ENCODE results near the gene SUSD4. TPM values are rescaled to one million over a fixed set of nuclear protein-coding genes. Genes with fewer than 3 reads are reported as not detected.

The SUSD4 gene
- total and polyA plus RNA-seq, 2 of the 4 experiments (the other 2 are of a cell fraction): 1.8 to 2.7 TPM

- TF ChIP-seq FOS (IDR thresholded peaks at IDR 0.05; ENCODE audit: low read depth, low read length): no peak
- no peak for TF ChIP-seq BHLHE40 (IDR thresholded peaks at IDR 0.05; ENCODE audit: low read depth, low read length)
- TF ChIP-seq MAFK (IDR thresholded peaks at IDR 0.05; ENCODE audit: low read depth, low read length): no peak
- no peak for TF ChIP-seq NFE2L2 (IDR thresholded peaks at IDR 0.05; ENCODE audit: low read depth, low read length)
- TF ChIP-seq RAD21 (IDR thresholded peaks at IDR 0.05; ENCODE audit: low read length): no peak
- Histone ChIP-seq H3K79me1 (ENCODE audit: low read depth in 1 of 2, low read length in 2 of 2) (no peaks in the 10 kb centered on the region), H3K27me3 (ENCODE audit: control insufficient read depth, insufficient read depth, low read length) (peaks cover 16% of the 10 kb centered on the region), H3K9me1 (ENCODE audit: insufficient read depth, low read length) (no peaks in the 10 kb centered on the region), H3K4me1 (ENCODE audit: control insufficient read depth, insufficient read depth, low read length) (no peaks in the 10 kb centered on the region), H2BK5ac (ENCODE audit: low read depth, low read length, poor library complexity, severe bottlenecking) (no peak overlapping the region), H3K4ac (ENCODE audit: low read depth, low read length) (no peak overlapping the region), H2BK15ac (ENCODE audit: low read depth, low read length) (no peak overlapping the region), H3K23ac (ENCODE audit: low read depth, low read length) (no peak overlapping the region), H4K5ac (ENCODE audit: low read depth, low read length) (no peak overlapping the region), H3K27ac (ENCODE audit: insufficient read depth, low read length) (no peak overlapping the region), H3K18ac (ENCODE audit: low read depth, low read length) (no peak overlapping the region), H4K91ac (ENCODE audit: insufficient read depth, low read depth, low read length) (no peak overlapping the region), H2BK120ac (ENCODE audit: low read depth, low read length) (no peak overlapping the region), H4K20me1 (ENCODE audit: insufficient read depth, low read length) (no peaks in the 10 kb centered on the region), H2AFZ (replicated peaks; ENCODE audit: low read length, poor library complexity) (no peak overlapping the region), H3K56ac (ENCODE audit: extremely low read depth, insufficient read depth, low read length) (no peak overlapping the region), H2AK9ac (replicated peaks; ENCODE audit: low read depth, low read length, poor library complexity) (no peak overlapping the region), H3K9ac (ENCODE audit: low read depth, low read length) (no peak overlapping the region), H3K36me3 (ENCODE audit: control insufficient read depth, insufficient read depth, low read length) (no peaks in the 10 kb centered on the region), H3K4me2 (ENCODE audit: low read depth, low read length) (no peak overlapping the region), H2AK5ac (ENCODE audit: low read depth, low read length) (no peak overlapping the region), H4K8ac (ENCODE audit: low read depth in 2 of 2, low read length in 2 of 2) (no peak overlapping the region), H2BK20ac (ENCODE audit: low read depth, low read length) (no peak overlapping the region), H3K14ac (replicated peaks; ENCODE audit: low read depth, low read length) (no peak overlapping the region), H3K9me3 (ENCODE audit: control insufficient read depth, insufficient read depth, low read length) (no peaks in the 10 kb centered on the region), H3K4me3 (ENCODE audit: insufficient read depth, low read depth, low read length) (no peak overlapping the region)
- no CpG with 5 or more reads among the region's 3 CpGs for WGBS, 2 experiments (ENCODE audit: extremely low coverage in 2 of 2, insufficient read length in 1 of 2)
- dilution Hi-C loops (cut with HindIII; ENCODE audit: low sequenced_read_pairs, unreplicated experiment) (no loop called here), intact Hi-C loops (cut with micrococcal nuclease) (no loop called here), in situ Hi-C loops (cut with MboI; ENCODE audit: low sequenced_read_pairs) (no loop called here)
- POLR2A ChIA-PET (ENCODE audit: unreplicated experiment): no interaction called here
- ATAC-seq (ENCODE audit: low read depth) (no peak), DNase-seq (no peak)
- CTCF ChIA-PET: no interaction called here
- no TSS peak for BruUV-seq (replicated peaks)
Observed at GRCh38 chr1:223319398-223319797, 44.6 kb downstream of the SUSD4 start.
